Psoas muscle (tissue), 8 donors: ENCODE measurements around the gene KRT26. TPM values are rescaled to one million over a fixed set of nuclear protein-coding genes. Genes with fewer than 3 reads are reported as not detected.

ENCODE experiments used
- ATAC-seq, 4 donors: fragments of 200-7000 bp; cut with Tn5 transposase; one replicate each; pipeline ENCODE4 v1.9.1; 2020; ENCODE audit warnings: moderate library complexity in 3 of 4, mild to moderate bottlenecking in 2 of 4
- DNase-seq, 2 donors: peaks; one replicate each; pipeline ENCODE4 v3.0.0-alpha.2; 2020
- H3K27ac ChIP-seq: fragments of 200-600 bp; one replicate; pipeline ENCODE4 v1.8.0; 2022
- H3K27me3 ChIP-seq, 3 donors: fragments of 200-600 bp in 1 of 3; one replicate each; pipeline versions ENCODE4 v1.6.1 to v1.8.0; 2013 to 2022; ENCODE audit warnings: low read length in 2 of 3, mild to moderate bottlenecking in 2 of 3, moderate library complexity in 1 of 3; ENCODE audit not compliant: insufficient read depth in 3 of 3
- H3K36me3 ChIP-seq, 2 donors: fragments of 200-600 bp in 1 of 2; one replicate each; pipeline versions ENCODE4 v1.6.1 to v1.8.0; 2013 to 2022; ENCODE audit warnings: low read depth in 1 of 2, mild to moderate bottlenecking in 1 of 2, moderate library complexity in 1 of 2; ENCODE audit not compliant: insufficient read depth in 1 of 2
- H3K4me1 ChIP-seq: fragments of 200-600 bp; one replicate; pipeline ENCODE4 v1.8.0; 2022
- H3K4me3 ChIP-seq: fragments of 200-600 bp; one replicate; pipeline ENCODE4 v1.8.0; 2022; ENCODE audit warnings: mild to moderate bottlenecking
- H3K9me3 ChIP-seq: fragments of 200-600 bp; one replicate; pipeline ENCODE4 v1.8.0; 2022
- whole genome bisulfite sequencing, 3 donors: extraction: QIAGEN DNeasy Blood & Tissue Kit; methylation state at CpG; one replicate each; pipeline versions ENCODE4 v1.1.6 to v1.1.7; 2013; 5-methylcytosine and 5-hydroxymethylcytosine counted together
- intact Hi-C, 2 donors: fragments of 100-400 bp; cut with DNase I; formaldehyde crosslinking; loops; one replicate each; pipeline versions ENCODE4 v1.11.0 to v1.14.2; 2022
- polyA plus RNA-seq, 3 donors: library from polyadenylated mRNA; stranded (reverse); fragments of 200-250 nt; gene quantifications; one replicate each; pipeline ENCODE4 v1.2.3, GENCODE V29; 2013
- total RNA-seq, 4 donors: library from RNA; stranded (reverse); fragmentation: NEBNext Ultra II Directional in 2 of 4; extraction: Animal tissue kit (Norgen Biotek cat#: 25700) in 2 of 4; gene quantifications; one replicate each; pipeline versions ENCODE4 v1.2.1 to v1.2.4, GENCODE V29; 2021 to 2023
- TF ChIP-seq, protein P1 (sequence below): fragments of 200-600 bp; IDR thresholded peaks from one replicate; pipeline ENCODE4 v1.8.0; 2022; ENCODE audit warnings: antibody characterized with exemption
- donor health status: healthy with polysubstance abuse.
- donor health status: DM: no; HTN: no; CAD: no; lungs with moderate emphysema.
- donor health status: Bipolar disorder and iron deficiency.
- donor health status: healthy.
- donor health status: DM: yes; HTN: yes; CAD: no.
- donor health status: DM: no; HTN: no; CAD: no.
- donor health status: DM: no; HTN: no; CAD: no.
- donor health status: DM: yes; HTN: yes; CAD: no.

KRT26 gene
- total and polyA plus RNA-seq, 7 donors, result not detected

DNA sequence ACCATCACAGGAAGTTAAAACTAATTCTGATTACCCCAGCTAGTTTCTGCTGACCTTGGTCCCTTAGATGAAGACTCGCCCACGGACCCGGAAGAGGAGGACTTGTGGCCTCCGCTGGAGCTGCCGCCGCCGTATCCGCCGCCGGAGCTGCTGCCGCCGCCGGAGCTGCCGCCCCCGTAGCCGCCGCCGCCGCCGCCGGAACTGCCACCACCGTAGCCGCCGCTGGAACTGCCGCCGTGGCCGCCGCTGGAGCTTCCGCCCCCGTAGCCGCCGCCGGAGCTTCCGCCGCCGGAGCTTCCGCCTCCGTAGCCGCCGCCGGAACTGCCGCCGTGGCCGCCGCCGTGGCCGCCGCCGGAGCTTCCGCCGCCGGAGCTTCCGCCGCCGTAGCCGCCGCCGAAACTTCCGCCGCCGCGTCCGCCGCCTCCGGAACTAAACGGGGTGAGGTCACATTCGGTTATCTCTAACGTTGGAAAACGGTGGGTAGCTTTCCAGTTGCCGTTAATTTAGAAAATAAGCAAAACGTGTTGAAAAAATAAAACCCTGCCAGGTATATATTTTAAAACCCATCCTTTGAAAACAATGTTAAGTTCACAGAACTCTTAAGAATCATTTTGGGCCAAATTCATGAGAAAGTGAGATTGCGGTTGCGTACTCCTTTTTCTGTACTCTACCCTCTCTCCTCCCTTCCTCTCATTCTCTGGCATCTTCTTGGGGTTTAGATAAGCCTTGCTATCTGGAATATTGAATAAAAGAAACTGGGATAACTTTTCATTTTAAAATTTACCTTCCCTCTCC, 46.9 kb upstream of the KRT26 start:
- H3K4me3 ChIP-seq, result peak overlapping the region; percentile 89
- H3K9me3 ChIP-seq, result no peaks in the 10 kb centered on the region
- intact Hi-C loops, result no loop called here
- H3K4me1 ChIP-seq, result peaks cover 17% of the 10 kb centered on the region
- peak; percentile 94 to 98 (median 96) for ATAC-seq
- TF ChIP-seq, protein P1, sequence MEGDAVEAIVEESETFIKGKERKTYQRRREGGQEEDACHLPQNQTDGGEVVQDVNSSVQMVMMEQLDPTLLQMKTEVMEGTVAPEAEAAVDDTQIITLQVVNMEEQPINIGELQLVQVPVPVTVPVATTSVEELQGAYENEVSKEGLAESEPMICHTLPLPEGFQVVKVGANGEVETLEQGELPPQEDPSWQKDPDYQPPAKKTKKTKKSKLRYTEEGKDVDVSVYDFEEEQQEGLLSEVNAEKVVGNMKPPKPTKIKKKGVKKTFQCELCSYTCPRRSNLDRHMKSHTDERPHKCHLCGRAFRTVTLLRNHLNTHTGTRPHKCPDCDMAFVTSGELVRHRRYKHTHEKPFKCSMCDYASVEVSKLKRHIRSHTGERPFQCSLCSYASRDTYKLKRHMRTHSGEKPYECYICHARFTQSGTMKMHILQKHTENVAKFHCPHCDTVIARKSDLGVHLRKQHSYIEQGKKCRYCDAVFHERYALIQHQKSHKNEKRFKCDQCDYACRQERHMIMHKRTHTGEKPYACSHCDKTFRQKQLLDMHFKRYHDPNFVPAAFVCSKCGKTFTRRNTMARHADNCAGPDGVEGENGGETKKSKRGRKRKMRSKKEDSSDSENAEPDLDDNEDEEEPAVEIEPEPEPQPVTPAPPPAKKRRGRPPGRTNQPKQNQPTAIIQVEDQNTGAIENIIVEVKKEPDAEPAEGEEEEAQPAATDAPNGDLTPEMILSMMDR, result no peak
- peak; percentile 80 to 92 for DNase-seq
- peaks cover 4 to 14% of the 10 kb centered on the region in 2 donors for H3K36me3 ChIP-seq
- 1% methylated on average over 43 to 73 of the region's 73 CpGs for WGBS, 3 donors
- H3K27me3 ChIP-seq, result no peaks in the 10 kb centered on the region
- H3K27ac ChIP-seq, result peak overlapping the region; percentile 90

DNA sequence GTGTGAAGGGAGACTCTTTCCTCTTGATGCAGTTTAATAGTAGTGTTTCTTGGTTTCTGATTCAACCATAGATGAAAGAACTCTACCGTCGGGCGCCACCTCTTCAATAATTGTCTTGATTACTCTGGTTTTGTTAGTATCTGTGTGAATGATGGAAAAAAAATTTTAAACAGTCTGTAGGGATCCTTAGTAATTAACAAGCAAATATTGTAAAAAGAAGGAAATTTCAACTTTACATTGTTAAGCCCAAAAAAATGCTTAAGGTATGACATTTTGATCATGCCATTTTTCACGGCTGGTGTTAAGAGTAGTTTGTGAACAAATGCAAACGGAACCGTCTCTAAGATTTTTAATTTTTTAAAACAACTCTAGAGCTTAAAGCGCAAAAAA, 46.3 kb upstream of the KRT26 start:
- H3K4me3 ChIP-seq, result peak overlapping the region; percentile 89
- peak overlapping the region; percentile 90 for H3K27ac ChIP-seq
- no peaks in the 10 kb centered on the region for H3K27me3 ChIP-seq
- TF ChIP-seq, protein P1, result no peak
- DNase-seq, result no peak
- peaks cover 4 to 14% of the 10 kb centered on the region in 2 donors for H3K36me3 ChIP-seq
- H3K4me1 ChIP-seq, result peaks cover 17% of the 10 kb centered on the region
- intact Hi-C loops, result no loop called here
- WGBS, 3 donors, result 12 to 16% (median 14%) methylated on average over 7 of the region's 7 CpGs
- H3K9me3 ChIP-seq, result no peaks in the 10 kb centered on the region
- ATAC-seq, result no peak

DNA sequence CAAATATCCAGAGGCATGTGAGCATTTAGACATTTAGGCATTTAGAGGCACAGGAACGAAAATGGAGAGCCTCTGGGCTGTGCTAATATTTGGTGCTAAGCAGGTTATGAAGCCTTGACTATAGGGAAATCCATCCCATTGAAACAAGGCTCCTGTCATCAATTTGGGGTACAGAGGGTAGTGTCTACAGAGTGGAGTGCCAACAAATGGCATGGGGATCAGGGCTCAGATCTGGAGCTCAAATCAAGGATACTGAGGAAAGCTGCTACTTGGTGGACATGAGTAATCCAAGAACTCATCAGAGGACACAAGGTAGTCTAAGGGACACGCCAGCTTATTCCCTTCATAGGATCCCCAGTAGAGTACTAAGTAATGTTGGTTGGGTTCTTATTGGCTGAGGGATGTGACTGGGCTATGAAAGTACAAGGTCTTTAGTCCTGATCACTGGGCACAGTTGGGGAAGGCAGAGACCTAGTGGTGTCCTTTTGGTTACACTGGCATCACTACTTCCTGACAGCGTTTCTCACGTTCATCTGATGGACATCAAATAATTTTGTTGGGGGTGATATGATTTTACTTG, 45.2 kb upstream of the KRT26 start:
- TF ChIP-seq, protein P1, result no peak
- H3K36me3 ChIP-seq, result peaks cover 4 to 14% of the 10 kb centered on the region in 2 donors
- 94 to 96% (median 95%) methylated on average over 4 of the region's 4 CpGs for WGBS, 3 donors
- DNase-seq, result no peak
- no peaks in the 10 kb centered on the region for H3K9me3 ChIP-seq
- peak overlapping the region; percentile 89 for H3K4me3 ChIP-seq
- H3K27ac ChIP-seq, result no peak overlapping the region
- intact Hi-C loops, result no loop called here
- ATAC-seq, result no peak
- peaks cover 0 to 8% (median 0%) of the 10 kb centered on the region in 3 donors for H3K27me3 ChIP-seq
- peaks cover 17% of the 10 kb centered on the region for H3K4me1 ChIP-seq

DNA sequence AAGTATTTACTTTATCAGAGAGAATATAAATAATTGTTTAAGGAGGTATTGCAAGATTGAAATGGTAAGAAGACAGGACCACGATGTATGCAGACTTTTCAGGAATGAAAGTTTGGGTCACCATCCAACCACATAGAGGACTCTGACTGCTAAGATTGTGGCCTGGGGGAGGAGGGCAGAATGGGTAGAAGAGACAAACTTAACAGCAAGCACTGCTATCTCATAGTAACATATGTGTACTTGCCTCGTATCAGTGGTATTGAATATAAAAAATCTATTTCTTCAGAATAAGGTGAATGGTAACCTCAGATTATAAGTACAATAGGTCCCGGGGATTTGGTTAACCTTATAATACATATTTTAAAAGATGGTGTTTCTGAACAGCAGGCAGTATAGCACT, 44.6 kb upstream of the KRT26 start:
- Histone ChIP-seq H3K27ac (no peak overlapping the region), H3K4me1 (peaks cover 17% of the 10 kb centered on the region), H3K27me3 (peaks cover 0 to 11% (median 0%) of the 10 kb centered on the region in 3 donors), H3K4me3 (no peak overlapping the region), H3K9me3 (no peaks in the 10 kb centered on the region), H3K36me3 (peaks cover 4 to 14% of the 10 kb centered on the region in 2 donors)
- intact Hi-C loops, result no loop called here
- DNase-seq (no peak), ATAC-seq (no peak)
- 85 to 93% (median 89%) methylated on average over 3 of the region's 3 CpGs for WGBS, 3 donors
- TF ChIP-seq, protein P1, result no peak
